GM23338 (cell line): ENCODE measurements around the gene GRIN2C.

Source experiments
- EZH2phosphoT487 ChIP-seq: fragments of 200-600 bp; sonication (generic); IDR thresholded peaks from one replicate; pipeline ENCODE4 v1.8.1; 2018; ENCODE audit warnings: antibody characterized with exemption; ENCODE audit not compliant: unreplicated experiment
- TF ChIP-seq, protein P1 (sequence below), 2 experiments: fragments of 200-600 bp in 1 of 2; sonication (generic) in 1 of 2; conservative IDR thresholded peaks; 2 replicates each; pipeline versions ENCODE4 v1.5.1 to v1.6.1; 2016 to 2017; ENCODE audit warnings: antibody characterized with exemption in 2 of 2, low read depth in 2 of 2, mild to moderate bottlenecking in 2 of 2, moderate library complexity in 1 of 2
- TF ChIP-seq, protein P2 (sequence below): IDR thresholded peaks from 2 replicates; pipeline ENCODE4 v1.6.1; 2016; ENCODE audit warnings: antibody characterized with exemption

GRCh38 chr17:74890554-74890953 is 30.9 kb upstream of the GRIN2C start:
- TF ChIP-seq, protein P1, sequence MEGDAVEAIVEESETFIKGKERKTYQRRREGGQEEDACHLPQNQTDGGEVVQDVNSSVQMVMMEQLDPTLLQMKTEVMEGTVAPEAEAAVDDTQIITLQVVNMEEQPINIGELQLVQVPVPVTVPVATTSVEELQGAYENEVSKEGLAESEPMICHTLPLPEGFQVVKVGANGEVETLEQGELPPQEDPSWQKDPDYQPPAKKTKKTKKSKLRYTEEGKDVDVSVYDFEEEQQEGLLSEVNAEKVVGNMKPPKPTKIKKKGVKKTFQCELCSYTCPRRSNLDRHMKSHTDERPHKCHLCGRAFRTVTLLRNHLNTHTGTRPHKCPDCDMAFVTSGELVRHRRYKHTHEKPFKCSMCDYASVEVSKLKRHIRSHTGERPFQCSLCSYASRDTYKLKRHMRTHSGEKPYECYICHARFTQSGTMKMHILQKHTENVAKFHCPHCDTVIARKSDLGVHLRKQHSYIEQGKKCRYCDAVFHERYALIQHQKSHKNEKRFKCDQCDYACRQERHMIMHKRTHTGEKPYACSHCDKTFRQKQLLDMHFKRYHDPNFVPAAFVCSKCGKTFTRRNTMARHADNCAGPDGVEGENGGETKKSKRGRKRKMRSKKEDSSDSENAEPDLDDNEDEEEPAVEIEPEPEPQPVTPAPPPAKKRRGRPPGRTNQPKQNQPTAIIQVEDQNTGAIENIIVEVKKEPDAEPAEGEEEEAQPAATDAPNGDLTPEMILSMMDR (conservative IDR thresholded peaks at IDR 0.05; ENCODE audit: low read depth in 2 of 2): no peak
- TF ChIP-seq, protein P2, sequence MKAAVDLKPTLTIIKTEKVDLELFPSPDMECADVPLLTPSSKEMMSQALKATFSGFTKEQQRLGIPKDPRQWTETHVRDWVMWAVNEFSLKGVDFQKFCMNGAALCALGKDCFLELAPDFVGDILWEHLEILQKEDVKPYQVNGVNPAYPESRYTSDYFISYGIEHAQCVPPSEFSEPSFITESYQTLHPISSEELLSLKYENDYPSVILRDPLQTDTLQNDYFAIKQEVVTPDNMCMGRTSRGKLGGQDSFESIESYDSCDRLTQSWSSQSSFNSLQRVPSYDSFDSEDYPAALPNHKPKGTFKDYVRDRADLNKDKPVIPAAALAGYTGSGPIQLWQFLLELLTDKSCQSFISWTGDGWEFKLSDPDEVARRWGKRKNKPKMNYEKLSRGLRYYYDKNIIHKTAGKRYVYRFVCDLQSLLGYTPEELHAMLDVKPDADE: no peak
- no peak for TF ChIP-seq EZH2phosphoT487
